Left lobe of liver (tissue), 2 donors: ENCODE results near the gene ATP1A3. TPM values are rescaled to one million over a fixed set of nuclear protein-coding genes. Genes with fewer than 3 reads are reported as not detected.

Source experiments
- ATAC-seq: fragments of 200-7000 bp; cut with Tn5 transposase; one replicate; pipeline ENCODE4 v1.9.1; 2020; ENCODE audit warnings: mild to moderate bottlenecking, moderate library complexity
- DNase-seq: peaks from one replicate; pipeline ENCODE4 v3.0.0-alpha.2; 2020; ENCODE audit warnings: low spot score
- total RNA-seq: library from RNA; stranded (reverse); gene quantifications from one replicate; pipeline ENCODE4 v1.2.1, GENCODE V29; 2021
- donor health status: DM: no; HTN: no; CAD: no; lungs with moderate emphysema.
- donor health status: DM: no; HTN: yes; CAD: no.

ATP1A3 gene
- total RNA-seq, 1 donor from 2014 or later = 0.10 TPM

- DNase-seq (no peak), ATAC-seq (no peak)
Measured at GRCh38 chr19:41918653-41919244, 75.3 kb downstream of the ATP1A3 start.

GRCh38 chr19:41918095-41918494 lies 75.9 kb downstream of the ATP1A3 start:
- ATAC-seq = no peak
- DNase-seq = no peak

GRCh38 chr19:41917676-41918075 lies 76.4 kb downstream of the ATP1A3 start:
- DNase-seq (no peak), ATAC-seq (no peak)

Other genes starting within 250 kb of the ATP1A3 start
- gene CEACAM6, start 238.7 kb downstream of the ATP1A3 start, total RNA-seq = 0.58 TPM
- gene CEACAM3, start 197.6 kb downstream of the ATP1A3 start, total RNA-seq = 0.35 TPM
- not detected for gene LYPD4, start 149.5 kb downstream of the ATP1A3 start, total RNA-seq
- gene DMRTC2, start 149.2 kb downstream of the ATP1A3 start, total RNA-seq = not detected
- 519 TPM for gene RPS19, start 134.0 kb downstream of the ATP1A3 start, total RNA-seq
- 0.55 TPM for gene CD79A, start 117.0 kb downstream of the ATP1A3 start, total RNA-seq
- 37.4 TPM for gene ARHGEF1, start 111.0 kb downstream of the ATP1A3 start, total RNA-seq
- gene ERFL, start 65.8 kb downstream of the ATP1A3 start, total RNA-seq = not detected
- 106 TPM for gene RABAC1, start 34.9 kb downstream of the ATP1A3 start, total RNA-seq
- gene GRIK5, start 76.0 kb upstream of the ATP1A3 start, total RNA-seq = 0.25 TPM
- 5.4 TPM for gene ZNF574, start 81.9 kb upstream of the ATP1A3 start, total RNA-seq
- gene POU2F2, start 138.2 kb upstream of the ATP1A3 start, total RNA-seq = 0.83 TPM
- gene DEDD2, start 223.4 kb upstream of the ATP1A3 start, total RNA-seq = 15.0 TPM
- gene ZNF526, start 226.1 kb upstream of the ATP1A3 start, total RNA-seq = 5.3 TPM
- gene GSK3A, start 248.4 kb upstream of the ATP1A3 start, total RNA-seq = 15.1 TPM